ENCODE data around the gene MFAP2. TPM values are rescaled to one million over a fixed set of nuclear protein-coding genes. Genes with fewer than 3 reads are reported as not detected.

The MFAP2 gene
- total and polyA plus RNA-seq, 2 of the 8 experiments (the other 6 are each of a cell fraction or from before 2014, with no cell fraction given), result 172 to 326 TPM

- ChIA-PET POLR2A (ENCODE audit: partially characterized antibody) (interaction anchor here (1.1 to 6.6 kb wide), 13 partner anchors 8 to 75 kb away, joined by 3 to 92 read pairs (median 6); no protein-coding TSS in a partner anchor), CTCF (ENCODE audit: partially characterized antibody) (interaction anchor here (0.6 to 14.2 kb wide), 14 partner anchors 9 to 358 kb away, joined by 3 to 267 read pairs (median 4); no protein-coding TSS in a partner anchor)
- FAIRE-seq, result no peak
Observed at GRCh38 chr1:16978567-16979474, 1.6 kb downstream of the MFAP2 start.

More at GRCh38 chr1:16978567-16979474, 1.6 kb downstream of the MFAP2 start:
- Histone ChIP-seq H3K4me2 (ENCODE audit: insufficient read depth in 1 of 2, low read depth in 2 of 2, low read length in 2 of 2) (peak overlapping the region; percentile 83 to 99), H2BK5ac (ENCODE audit: low read depth, low read length) (0 out of 2 replicates have a peak overlapping the region, but pooled peaks have one; percentile 44), H3K4me3 (ENCODE audit: extremely low read depth in 1 of 4, insufficient read depth in 2 of 4, low read depth in 3 of 4, low read length in 4 of 4) (peak overlapping the region; percentile 62 to 98 (median 86); a peak in 7 of 8 replicates), H3K9me3 (ENCODE audit: insufficient read depth in 2 of 2, low read depth in 1 of 2, low read length in 1 of 2) (no peaks in the 10 kb centered on the region), H3K18ac (ENCODE audit: extremely low read depth, low read length) (peak overlapping the region; percentile 95), H2BK20ac (ENCODE audit: low read length) (no peak overlapping the region), H3K36me3 (ENCODE audit: control insufficient read depth in 2 of 4, insufficient read depth in 4 of 4, low read length in 3 of 4) (peaks cover 5 to 27% (median 16%) of the 10 kb centered on the region in 4 experiments), H3K23me2 (ENCODE audit: low read depth, low read length) (peaks cover 6% of the 10 kb centered on the region), H3K27me3 (replicated peaks in 1 of 4; ENCODE audit: control insufficient read depth in 3 of 4, extremely low read depth in 1 of 4, insufficient read depth in 3 of 4, low read length in 3 of 4) (peaks cover 0 to 3% (median 0%) of the 10 kb centered on the region in 4 experiments; a peak in 1 of 7 replicates), H4K20me1 (replicated peaks in 1 of 2; ENCODE audit: control insufficient read depth in 1 of 2, insufficient read depth in 2 of 2, low read length in 2 of 2) (peaks cover 10 to 18% of the 10 kb centered on the region in 2 experiments), H2BK15ac (ENCODE audit: low read length) (0 out of 2 replicates have a peak overlapping the region, but pooled peaks have one; percentile 53), H3K27ac (ENCODE audit: low read depth, low read length) (no peak overlapping the region), H2AFZ (ENCODE audit: low read length) (no peak overlapping the region), H3K79me2 (ENCODE audit: control insufficient read depth in 1 of 2, insufficient read depth in 2 of 2, low read length in 2 of 2) (peaks cover 0 to 27% of the 10 kb centered on the region in 2 experiments; a peak in 2 of 4 replicates), H3K79me1 (ENCODE audit: low read depth, low read length) (peaks cover 12% of the 10 kb centered on the region), H3K4ac (replicated peaks; ENCODE audit: insufficient read length, low read depth, low read length) (no peak overlapping the region), H3K14ac (ENCODE audit: insufficient read length) (no peak overlapping the region), H2BK120ac (replicated peaks; ENCODE audit: low read depth, low read length) (no peak overlapping the region), H4K8ac (ENCODE audit: extremely low read depth, insufficient read depth, low read length) (peak overlapping the region; percentile 31; the same call in 1 of the 2 replicates), H2BK12ac (ENCODE audit: low read depth, low read length) (0 out of 2 replicates have a peak overlapping the region, but pooled peaks have one; percentile 75), H3K56ac (replicated peaks; ENCODE audit: insufficient read length, low read depth, low read length) (no peak overlapping the region), H4K91ac (replicated peaks; ENCODE audit: insufficient read length, low read length) (peak overlapping the region; percentile 29), H4K5ac (ENCODE audit: insufficient read length, low read depth, low read length) (no peak overlapping the region), H3K9ac (replicated peaks in 1 of 4; ENCODE audit: extremely low read depth in 1 of 4, low read depth in 3 of 4, low read length in 3 of 4) (peak overlapping the region in 2 of 4 experiments; percentile 62 to 72; a peak in 5 of 7 replicates), H2AK5ac (ENCODE audit: low read depth, low read length) (no peak overlapping the region; the same call in 1 of the 2 replicates), H3K23ac (ENCODE audit: insufficient read length) (no peak overlapping the region), H3K4me1 (replicated peaks in 1 of 4; ENCODE audit: control insufficient read depth in 3 of 4, insufficient read depth in 4 of 4, low read length in 3 of 4) (peaks cover 0 to 20% (median 14%) of the 10 kb centered on the region in 4 experiments; a peak in 6 of 7 replicates)
- DNase-seq (ENCODE audit: low read depth in 1 of 2, low spot score in 2 of 2), result peak in 1 of 2 experiments; percentile 49
- WGBS, 2 experiments (ENCODE audit: extremely low coverage in 1 of 2, insufficient coverage in 1 of 2, insufficient read length in 1 of 2, insufficient replicate concordance in 2 of 2, low coverage in 1 of 2, low lambda C conversion rate in 2 of 2, missing lambda C conversion rate in 1 of 2), result 73% methylated on average over 13 of the region's 20 CpGs; no CpG with 5 or more reads in 1 of the 2 experiments
- TF ChIP-seq EGR1 (IDR thresholded peaks at IDR 0.05; ENCODE audit: borderline replicate concordance, low read depth, low read length) (no peak), POLR2A (IDR thresholded peaks at IDR 0.05; ENCODE audit: control extremely low read depth in 1 of 2, low read depth in 2 of 2, low read length in 2 of 2) (0 out of 3 replicates have a peak, but pooled peaks of 1 of the 2 experiments have one; percentile 26)
